HG03378 (cell line): ENCODE data around the gene PKP3.
A peak's percentile ranks its signal among the peaks of the same experiment; 100 is the strongest.

ENCODE experiments used
- ATAC-seq: cut with Tn5 transposase; IDR thresholded peaks from one replicate; pipeline ENCODE4 v1.9.1; 2021; ENCODE audit warnings: mild to moderate bottlenecking, moderate library complexity; ENCODE audit not compliant: unreplicated experiment

PKP3 gene

DNA sequence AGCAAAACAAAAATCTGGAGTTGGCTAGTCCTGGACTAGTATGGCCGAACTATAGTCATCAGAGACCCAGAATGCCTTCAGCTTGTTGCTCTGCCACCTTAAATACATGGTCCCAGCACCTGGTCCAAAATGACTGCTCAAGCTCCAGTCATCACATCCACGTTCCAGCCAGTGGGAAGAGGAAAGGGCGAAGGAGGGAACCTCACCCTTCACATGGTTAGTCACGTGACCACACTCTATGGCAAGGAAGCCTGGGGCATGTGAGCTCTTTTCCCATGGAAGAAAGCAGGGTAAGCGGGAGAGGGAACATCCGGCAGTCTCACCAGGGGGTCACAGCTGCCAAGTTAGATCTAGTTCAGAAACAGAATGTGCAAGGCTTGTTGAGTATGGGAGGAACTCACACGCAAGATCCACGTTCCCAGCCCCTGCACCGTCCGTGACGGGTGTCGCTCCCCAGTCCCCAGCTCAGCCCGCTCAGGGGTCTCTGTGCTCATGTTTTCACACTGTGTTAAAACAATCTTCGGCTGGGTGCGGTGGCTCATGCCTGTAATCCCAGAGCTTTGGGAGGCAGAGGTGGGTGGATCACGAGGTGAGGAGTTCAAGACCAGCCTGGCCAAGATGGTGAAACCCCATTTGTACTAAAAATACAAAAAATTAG lies 49.7 kb downstream of the PKP3 start:
- no peak for ATAC-seq

GRCh38 chr11:444396-445144 lies 50.6 kb downstream of the PKP3 start:
- ATAC-seq, result no peak

GRCh38 chr11:445765-446588 lies 52.0 kb downstream of the PKP3 start:
- no peak for ATAC-seq

DNA sequence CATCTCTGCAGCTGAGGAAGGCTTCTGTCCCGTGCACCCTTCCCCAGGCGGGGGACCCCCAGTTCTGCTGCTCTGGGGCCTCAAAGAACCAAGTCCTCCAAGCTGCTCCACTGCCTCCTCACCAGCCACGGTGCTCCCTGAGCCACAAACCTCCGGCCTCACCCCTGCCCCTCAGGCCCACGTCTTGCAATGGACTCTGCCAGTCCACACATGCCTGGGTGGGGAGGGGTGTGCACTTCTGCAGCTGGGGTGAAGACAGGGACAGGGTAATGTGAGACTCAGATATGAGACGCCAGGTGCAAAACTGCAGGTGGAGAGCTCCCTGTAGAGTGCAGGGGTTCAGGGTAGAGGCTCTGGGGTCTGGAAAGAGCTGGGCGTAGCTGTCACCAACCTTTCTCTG lies 52.9 kb downstream of the PKP3 start:
- no peak for ATAC-seq

DNA sequence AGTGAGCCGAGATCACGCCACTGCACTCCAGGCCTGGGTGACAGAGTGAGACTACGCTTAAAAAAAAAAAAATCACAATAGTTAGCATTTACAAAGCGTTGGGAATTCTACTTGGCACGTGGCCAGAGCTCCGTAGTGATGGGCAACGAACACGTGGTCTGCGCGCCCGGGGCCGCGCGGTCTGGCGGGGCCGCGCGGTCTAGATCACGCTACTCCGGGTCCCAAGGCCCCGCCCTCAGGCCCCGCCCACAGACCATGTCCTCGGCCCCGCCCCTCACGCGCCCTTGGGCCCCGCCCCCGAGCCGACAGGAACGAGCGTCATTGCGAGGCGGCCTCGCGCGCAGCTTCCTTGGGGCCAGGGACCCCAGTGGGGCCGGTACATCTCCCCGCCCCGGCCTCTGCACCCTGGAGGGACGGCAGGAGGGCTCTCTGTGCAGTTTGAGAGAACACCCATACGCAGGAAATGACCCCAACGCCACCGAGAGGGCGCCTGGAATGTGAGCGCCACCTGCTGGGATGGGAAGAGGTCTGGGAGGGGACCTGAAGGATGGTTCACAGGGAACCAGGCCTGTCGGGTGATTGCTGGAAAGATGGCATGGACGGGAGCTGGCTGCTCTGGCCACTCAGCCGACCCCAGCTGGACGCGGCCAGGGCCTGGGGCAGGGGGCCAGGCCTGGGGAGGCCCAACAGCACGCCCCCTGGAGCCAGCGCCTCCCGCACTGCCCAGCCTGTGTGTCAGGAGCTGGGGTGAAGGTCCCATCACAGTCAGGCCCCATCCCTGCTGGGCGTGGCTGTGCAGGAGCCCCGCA lies 54.1 kb downstream of the PKP3 start:
- ATAC-seq, result peak; percentile 49

DNA sequence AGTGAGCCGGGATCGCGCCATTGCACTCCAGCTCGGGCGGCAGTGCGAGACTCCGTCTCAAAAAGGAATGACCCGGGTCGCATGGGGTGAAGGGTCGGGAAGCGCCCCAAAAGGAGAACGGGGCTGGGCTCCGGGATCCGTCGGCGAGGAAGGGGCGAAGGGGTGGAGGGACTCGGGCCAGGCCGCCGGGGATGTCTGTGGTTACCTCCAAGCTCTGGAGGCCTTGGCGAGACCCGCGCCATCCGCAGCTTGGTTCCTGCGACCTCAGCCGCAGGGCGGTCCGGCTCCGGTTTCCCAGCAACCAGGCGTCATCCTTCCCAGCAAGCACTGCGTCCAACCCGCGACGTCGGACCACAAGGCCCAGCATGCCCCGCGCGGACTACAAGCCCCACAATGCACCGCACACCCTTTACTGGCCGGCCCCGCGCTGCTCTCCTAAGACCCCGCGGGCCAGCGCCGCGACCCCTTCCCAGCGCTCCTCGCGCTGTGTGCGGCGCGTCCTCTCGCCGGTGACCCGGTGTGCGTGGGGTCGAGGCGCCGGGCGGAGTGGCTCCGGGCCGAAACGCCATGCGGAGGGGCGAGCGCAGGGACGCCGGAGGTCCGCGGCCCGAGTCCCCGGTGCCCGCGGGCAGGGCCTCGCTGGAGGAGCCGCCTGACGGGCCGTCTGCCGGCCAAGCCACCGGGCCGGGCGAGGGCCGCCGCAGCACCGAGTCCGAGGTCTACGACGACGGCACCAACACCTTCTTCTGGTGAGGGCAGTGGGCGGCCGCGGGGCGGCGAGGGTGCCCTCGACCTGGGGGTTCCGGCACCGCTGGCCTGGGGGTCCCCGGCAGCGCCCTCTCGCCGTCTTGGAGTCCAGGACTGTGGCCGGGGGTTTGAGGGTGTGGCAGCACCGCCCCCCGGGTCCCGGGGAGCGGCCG lies 56.1 kb downstream of the PKP3 start, which contains the start of gene PTDSS2:
Gene PTDSS2 (plus strand): TSS at position 391 of the 920 bp plus-strand sequence. CDS start 177 bp downstream, at position 568.
- ATAC-seq, result peak; percentile 60

GRCh38 chr11:450809-451451 lies 56.9 kb downstream of the PKP3 start:
- no peak for ATAC-seq

GRCh38 chr11:451738-452137 lies 57.7 kb downstream of the PKP3 start:
- ATAC-seq, result no peak

- ATAC-seq, result no peak
These were observed 58.3 kb downstream of the PKP3 start for GRCh38 chr11:452203-452744.

- no peak for ATAC-seq
These were observed 59.0 kb downstream of the PKP3 start for GRCh38 chr11:452916-453527.

DNA sequence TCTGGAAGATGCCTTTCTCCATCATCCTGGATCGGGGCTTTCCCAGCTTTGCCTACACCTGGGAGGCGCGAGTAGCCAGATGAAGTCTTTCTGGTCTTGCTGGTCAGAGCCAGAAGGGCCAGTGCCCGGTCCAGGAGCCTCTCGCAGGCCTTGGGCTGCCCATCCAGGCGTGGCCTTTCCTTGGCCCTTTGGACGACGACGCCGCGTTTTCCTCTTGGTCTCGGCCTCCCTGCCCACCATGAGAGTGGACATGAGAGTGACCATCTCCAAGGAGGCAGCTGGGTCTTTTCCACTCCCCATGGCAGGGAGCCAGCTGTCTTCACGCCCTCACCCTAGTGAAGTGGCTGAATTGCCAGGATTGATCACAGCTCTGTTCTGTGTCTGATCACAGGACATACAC lies 59.6 kb downstream of the PKP3 start:
- no peak for ATAC-seq

DNA sequence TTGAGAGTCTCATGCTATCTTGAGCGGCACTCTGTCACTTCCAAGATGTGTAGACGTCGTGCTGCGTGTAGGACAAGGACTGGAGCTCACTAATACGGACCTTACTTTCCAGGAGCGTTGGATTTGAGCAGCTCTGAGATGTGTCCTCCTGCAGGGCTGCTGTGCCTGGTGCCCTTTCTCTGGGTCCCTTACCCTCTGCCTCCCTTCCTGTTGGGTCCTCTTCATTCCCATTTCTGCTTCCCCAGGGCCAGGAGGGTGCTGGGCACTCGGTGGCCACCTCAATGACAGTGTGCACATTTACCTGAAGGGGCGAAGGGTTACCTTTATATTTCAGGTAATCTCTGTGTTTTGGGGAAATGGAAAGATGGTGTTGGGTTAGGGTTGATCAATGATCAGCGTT lies 60.0 kb downstream of the PKP3 start:
- no peak for ATAC-seq
